Measurements from ENCODE around the gene AKAP13. TPM values are rescaled to one million over a fixed set of nuclear protein-coding genes. Genes with fewer than 3 reads are reported as not detected.

Gene AKAP13
- total and polyA plus RNA-seq, 7 donors, result 21.6 to 142 (median 98.5) TPM

DNA sequence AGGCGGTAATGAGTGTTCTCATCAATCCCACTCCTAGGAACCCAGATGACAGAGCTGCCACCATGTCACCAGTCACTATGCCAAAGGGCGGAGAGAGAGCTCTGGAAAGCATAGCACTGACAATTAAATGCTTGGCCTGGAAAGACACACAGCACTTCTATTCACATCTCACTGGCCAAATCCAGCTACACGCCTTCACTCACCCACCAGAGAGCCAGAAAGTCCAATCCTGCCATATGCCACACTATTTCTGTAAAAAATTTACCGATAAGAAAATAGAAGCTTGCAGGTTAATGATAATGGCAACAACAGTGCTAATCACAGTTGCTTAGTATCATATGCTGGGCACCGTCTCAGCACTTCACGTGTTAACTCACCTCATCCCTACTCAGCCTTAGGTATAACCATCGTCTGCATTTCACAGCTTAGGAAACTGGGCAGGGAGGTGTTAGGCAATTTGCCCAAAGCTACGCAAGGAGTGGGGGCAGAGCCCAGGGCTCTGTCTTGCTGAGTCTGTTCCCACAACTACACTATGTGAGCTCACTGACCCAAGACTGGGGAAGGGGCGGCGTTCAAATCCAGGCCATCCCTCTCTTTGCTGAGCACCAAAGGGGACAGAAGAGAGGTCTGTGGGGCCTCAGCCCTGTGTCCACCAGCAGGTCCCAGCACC is 397.8 kb downstream of the AKAP13 start:
- H3K27me3 ChIP-seq, result no peaks in the 10 kb centered on the region
- H3K4me1 ChIP-seq, result no peaks in the 10 kb centered on the region
- 85 to 87% methylated on average over 10 of the region's 10 CpGs for WGBS, 2 donors
- H3K27ac ChIP-seq, result no peak overlapping the region
- no peak overlapping the region for H3K4me3 ChIP-seq
- intact Hi-C loops (cut with DNase I), result no loop called here
- no peak for DNase-seq
- H3K9me3 ChIP-seq, result no peaks in the 10 kb centered on the region
- TF ChIP-seq EP300 (IDR thresholded peaks at IDR 0.05), result no peak
- TF ChIP-seq POLR2AphosphoS5 (IDR thresholded peaks at IDR 0.05), result no peak
- TF ChIP-seq, protein P1, sequence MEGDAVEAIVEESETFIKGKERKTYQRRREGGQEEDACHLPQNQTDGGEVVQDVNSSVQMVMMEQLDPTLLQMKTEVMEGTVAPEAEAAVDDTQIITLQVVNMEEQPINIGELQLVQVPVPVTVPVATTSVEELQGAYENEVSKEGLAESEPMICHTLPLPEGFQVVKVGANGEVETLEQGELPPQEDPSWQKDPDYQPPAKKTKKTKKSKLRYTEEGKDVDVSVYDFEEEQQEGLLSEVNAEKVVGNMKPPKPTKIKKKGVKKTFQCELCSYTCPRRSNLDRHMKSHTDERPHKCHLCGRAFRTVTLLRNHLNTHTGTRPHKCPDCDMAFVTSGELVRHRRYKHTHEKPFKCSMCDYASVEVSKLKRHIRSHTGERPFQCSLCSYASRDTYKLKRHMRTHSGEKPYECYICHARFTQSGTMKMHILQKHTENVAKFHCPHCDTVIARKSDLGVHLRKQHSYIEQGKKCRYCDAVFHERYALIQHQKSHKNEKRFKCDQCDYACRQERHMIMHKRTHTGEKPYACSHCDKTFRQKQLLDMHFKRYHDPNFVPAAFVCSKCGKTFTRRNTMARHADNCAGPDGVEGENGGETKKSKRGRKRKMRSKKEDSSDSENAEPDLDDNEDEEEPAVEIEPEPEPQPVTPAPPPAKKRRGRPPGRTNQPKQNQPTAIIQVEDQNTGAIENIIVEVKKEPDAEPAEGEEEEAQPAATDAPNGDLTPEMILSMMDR (IDR thresholded peaks at IDR 0.05), result no peak
- no peak for TF ChIP-seq POLR2A (IDR thresholded peaks at IDR 0.05)
- H3K36me3 ChIP-seq, result no peaks in the 10 kb centered on the region

DNA sequence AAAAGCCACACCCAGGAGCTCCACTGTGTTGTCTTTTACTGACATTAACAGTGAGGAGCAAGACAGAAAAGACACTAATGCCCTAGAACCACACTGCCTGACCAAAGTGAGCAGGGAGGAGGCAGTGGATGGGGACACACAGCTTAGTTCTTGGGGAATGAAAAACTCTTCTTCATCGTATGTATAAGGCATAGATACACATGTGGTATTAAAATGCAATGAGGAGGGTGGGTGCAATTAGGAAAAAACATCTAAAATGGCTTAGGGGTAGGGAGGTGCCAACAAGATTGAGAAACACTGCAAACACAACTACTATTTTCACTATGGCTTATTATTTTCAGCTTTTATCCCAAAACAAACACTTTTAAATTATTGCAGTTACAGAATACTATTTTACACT is 398.8 kb downstream of the AKAP13 start:
- intact Hi-C loops (cut with DNase I), result no loop called here
- no peaks in the 10 kb centered on the region for H3K27me3 ChIP-seq
- no peak overlapping the region for H3K27ac ChIP-seq
- DNase-seq, result no peak
- no peak overlapping the region for H3K4me3 ChIP-seq
- H3K4me1 ChIP-seq, result no peaks in the 10 kb centered on the region
- no peaks in the 10 kb centered on the region for H3K9me3 ChIP-seq
- WGBS, 2 donors, result 92 to 94% methylated on average over 1 of the region's 1 CpG
- no peak for TF ChIP-seq POLR2A (IDR thresholded peaks at IDR 0.05)
- no peaks in the 10 kb centered on the region for H3K36me3 ChIP-seq

DNA sequence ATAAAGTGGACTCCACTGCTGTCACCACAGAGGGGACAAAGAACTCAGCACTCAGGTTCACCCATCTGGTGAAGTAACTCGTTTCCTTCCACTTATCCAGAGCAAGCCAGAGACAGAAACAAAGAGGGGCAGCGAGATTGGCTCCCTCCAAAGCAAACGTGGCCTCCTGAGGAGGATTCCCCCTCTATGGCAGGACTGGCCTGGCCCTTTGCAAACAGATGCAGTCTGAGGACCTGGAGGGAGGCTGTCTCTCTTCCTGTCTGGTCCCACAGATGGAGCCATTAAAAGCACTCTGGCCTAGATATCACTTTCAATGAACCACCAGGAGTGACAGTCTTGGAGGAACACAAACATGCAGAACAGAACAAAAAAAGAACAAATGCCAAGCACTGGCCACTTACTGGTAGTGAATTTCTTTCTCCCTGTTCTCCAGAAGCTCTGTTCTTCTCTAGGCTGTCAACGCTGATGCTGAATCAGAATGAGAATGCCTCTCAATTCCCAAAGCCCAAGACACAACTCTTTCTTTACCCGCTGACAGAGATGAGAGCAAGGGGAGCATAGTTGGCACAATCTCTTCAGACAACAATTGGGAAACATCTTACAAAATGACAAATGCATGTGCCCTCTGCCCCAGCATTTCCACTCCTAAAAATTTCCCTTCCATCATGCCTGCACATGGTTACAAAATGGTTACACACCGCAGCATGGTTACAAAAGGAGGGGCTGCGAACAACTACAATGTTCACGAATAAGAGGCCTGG is 400.0 kb downstream of the AKAP13 start:
- no peak overlapping the region for H3K27ac ChIP-seq
- no peak overlapping the region for H3K4me3 ChIP-seq
- H3K36me3 ChIP-seq, result no peaks in the 10 kb centered on the region
- WGBS, 2 donors, result 88 to 92% methylated on average over 8 of the region's 8 CpGs
- peaks cover 0 to 4% (median 4%) of the 10 kb centered on the region in 4 donors for H3K4me1 ChIP-seq
- intact Hi-C loops (cut with DNase I), result no loop called here
- no peak for TF ChIP-seq EP300 (IDR thresholded peaks at IDR 0.05)
- TF ChIP-seq, protein P1 (IDR thresholded peaks at IDR 0.05), result no peak
- TF ChIP-seq POLR2A (IDR thresholded peaks at IDR 0.05), result no peak
- no peak for TF ChIP-seq POLR2AphosphoS5 (IDR thresholded peaks at IDR 0.05)
- H3K9me3 ChIP-seq, result no peaks in the 10 kb centered on the region
- H3K27me3 ChIP-seq, result no peaks in the 10 kb centered on the region
- DNase-seq, result no peak

DNA sequence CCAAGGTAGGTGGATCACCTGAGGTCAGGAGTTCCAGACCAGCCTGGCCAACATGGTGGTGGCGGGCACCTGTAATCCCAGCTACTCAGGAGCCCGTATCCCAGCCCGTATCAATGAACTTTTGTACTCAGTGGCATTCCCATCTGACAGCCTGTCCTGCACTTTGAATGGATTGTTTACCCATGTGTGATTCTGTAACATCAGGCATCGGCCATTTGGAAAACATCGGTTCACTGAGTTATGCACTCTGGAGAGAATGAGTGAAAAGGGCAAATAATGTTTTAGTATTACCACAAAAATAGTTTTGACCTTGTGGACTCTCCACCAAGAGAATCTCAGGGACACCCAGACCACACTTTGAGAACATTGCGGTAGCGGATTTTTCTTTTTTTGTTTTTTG is 400.7 kb downstream of the AKAP13 start:
- DNase-seq, result no peak
- no peaks in the 10 kb centered on the region for H3K27me3 ChIP-seq
- H3K9me3 ChIP-seq, result no peaks in the 10 kb centered on the region
- 91 to 95% methylated on average over 7 of the region's 7 CpGs for WGBS, 2 donors
- peaks cover 0 to 11% (median 11%) of the 10 kb centered on the region in 4 donors for H3K4me1 ChIP-seq
- no peak overlapping the region for H3K4me3 ChIP-seq
- no peak overlapping the region for H3K27ac ChIP-seq
- H3K36me3 ChIP-seq, result no peaks in the 10 kb centered on the region
- intact Hi-C loops (cut with DNase I), result no loop called here
- TF ChIP-seq EP300 (IDR thresholded peaks at IDR 0.05) (no peak), POLR2A (IDR thresholded peaks at IDR 0.05) (no peak)
- TF ChIP-seq, protein P1 (IDR thresholded peaks at IDR 0.05), result no peak

DNA sequence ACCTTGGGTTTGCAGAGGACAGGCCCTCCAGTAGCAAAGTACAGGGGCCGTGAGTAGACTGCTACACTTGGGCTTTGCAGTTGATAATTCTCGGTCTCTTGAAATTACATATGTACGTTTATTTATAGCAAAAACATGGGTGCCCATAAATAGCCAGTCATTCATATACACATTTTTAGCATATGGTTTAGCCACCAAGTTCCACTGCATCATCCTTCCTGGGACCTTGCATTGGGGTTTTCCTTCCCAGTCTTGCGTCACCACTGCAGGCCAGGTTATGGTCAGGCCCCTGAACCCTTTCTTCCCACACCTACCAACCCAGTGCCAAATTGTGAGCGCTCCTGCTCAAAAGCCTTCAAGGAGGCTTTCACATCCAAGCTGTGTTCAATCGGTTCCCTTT is 401.7 kb downstream of the AKAP13 start:
- 90 to 92% methylated on average over 6 of the region's 6 CpGs for WGBS, 2 donors
- peaks cover 0 to 20% (median 19%) of the 10 kb centered on the region in 4 donors for H3K4me1 ChIP-seq

More for the DNA sequence above, 401.7 kb downstream of the AKAP13 start:
- no peaks in the 10 kb centered on the region for H3K9me3 ChIP-seq
- no peak overlapping the region for H3K4me3 ChIP-seq
- no peaks in the 10 kb centered on the region for H3K36me3 ChIP-seq
- H3K27ac ChIP-seq, result no peak overlapping the region
- no peak for DNase-seq
- intact Hi-C loops (cut with DNase I), result no loop called here
- TF ChIP-seq, protein P1 (IDR thresholded peaks at IDR 0.05), result no peak
- TF ChIP-seq POLR2A (IDR thresholded peaks at IDR 0.05) (no peak), EP300 (IDR thresholded peaks at IDR 0.05) (no peak), POLR2AphosphoS5 (IDR thresholded peaks at IDR 0.05) (no peak)
- H3K27me3 ChIP-seq, result no peaks in the 10 kb centered on the region
